HCT116 (cell line): ENCODE data around the gene PDE6H. TPM values are rescaled to one million over a fixed set of nuclear protein-coding genes. Genes with fewer than 3 reads are reported as not detected.

Source experiments
- ATAC-seq: fragments of 200-7000 bp; cut with Tn5 transposase; 2 replicates; pipeline ENCODE4 v1.9.1; 2020; ENCODE audit warnings: mild to moderate bottlenecking, moderate library complexity
- BruUV-seq: library from RNA; stranded (reverse); fragments of 400-500 nt; replicated peaks from 2 replicates; lab custom pipeline; 2021; lab: Mats Ljungman, UMichigan
- CTCF ChIA-PET: fragments of 300-600 bp; sonication (Branson Sonifier 250); formaldehyde crosslinking; loops from one replicate; lab custom pipeline; 2021; ENCODE audit warnings: antibody characterized with exemption; lab: Charles Lee
- POLR2A ChIA-PET: fragments of 300-600, 350-600 bp; sonication (Branson Sonifier 250); formaldehyde crosslinking; loops from one replicate; lab custom pipeline; 2021; ENCODE audit warnings: antibody characterized with exemption; lab: Charles Lee
- RAD21 ChIA-PET, 2 experiments: fragments of 300-600 bp; sonication (Branson Sonifier 250); formaldehyde crosslinking; loops; one replicate each; lab custom pipeline; 2023; ENCODE audit warnings: low total read pairs in 2 of 2; ENCODE audit not compliant: uncharacterized antibody in 2 of 2, unreplicated experiment in 2 of 2, low non-redundant PET in 1 of 2; lab: Charles Lee
- DNase-seq: peaks from one replicate; pipeline ENCODE4 v3.0.0-alpha.2; 2010; ENCODE audit warnings: low read depth, low spot score
- H2AFZ ChIP-seq: fragments of 200-600 bp; shearing (Covaris generic), sonication (generic); 2 replicates; pipeline ENCODE4 v1.6.1; 2017; ENCODE audit warnings: low read depth, mixed run types, mixed read lengths, antibody characterized with exemption, low read length; ENCODE audit not compliant: poor library complexity, severe bottlenecking
- H3K27ac ChIP-seq: 2 replicates; pipeline ENCODE4 v1.5.1; 2012; ENCODE audit warnings: low read depth, low read length
- H3K27me3 ChIP-seq: fragments of 200-600 bp; sonication (generic); 2 replicates; pipeline ENCODE4 v1.6.1; 2016; ENCODE audit warnings: mixed run types, low read length, mixed read lengths; ENCODE audit not compliant: insufficient read depth
- H3K36me3 ChIP-seq, 2 experiments: fragments of 200-500 bp in 1 of 2; fragments of 200-600 bp in 1 of 2; sonication (Bioruptor generic) in 1 of 2; sonication (generic) in 1 of 2; 2 replicates each; pipeline versions ENCODE4 v1.5.1 to v1.6.1; 2014 to 2016; ENCODE audit warnings: low read length in 2 of 2, inconsistent platforms in 1 of 2, mixed read lengths in 1 of 2, mixed run types in 1 of 2; ENCODE audit not compliant: insufficient read depth in 2 of 2, control insufficient read depth in 1 of 2
- H3K4me1 ChIP-seq, 2 experiments: fragments of 200-600 bp in 1 of 2; sonication (generic) in 1 of 2; 2 replicates each; pipeline versions ENCODE4 v1.5.1 to v1.6.1; 2012 to 2017; ENCODE audit warnings: low read length in 2 of 2, inconsistent platforms in 1 of 2, mild to moderate bottlenecking in 1 of 2, mixed read lengths in 1 of 2, mixed run types in 1 of 2, moderate library complexity in 1 of 2; ENCODE audit not compliant: insufficient read depth in 2 of 2, control insufficient read depth in 1 of 2
- H3K4me2 ChIP-seq: fragments of 200-600 bp; sonication (generic); 2 replicates; pipeline ENCODE4 v1.6.1; 2017; ENCODE audit warnings: mixed run types, low read length, mixed read lengths
- H3K4me3 ChIP-seq, 2 experiments: fragments of 200-600 bp in 1 of 2; sonication (generic) in 1 of 2; replicated peaks in 1 of 2; 2 replicates each; pipeline ENCODE4 v1.5.1; 2011 to 2016; ENCODE audit warnings: low read length in 2 of 2, control low read depth in 1 of 2, low read depth in 1 of 2, mild to moderate bottlenecking in 1 of 2, mixed read lengths in 1 of 2, mixed run types in 1 of 2
- H3K79me2 ChIP-seq: fragments of 200-600 bp; sonication (generic); 2 replicates; pipeline ENCODE4 v1.6.1; 2017; ENCODE audit warnings: mild to moderate bottlenecking, mixed run types, low read length, moderate library complexity, mixed read lengths; ENCODE audit not compliant: insufficient read depth
- H3K9ac ChIP-seq: fragments of 200-600 bp; sonication (generic); 2 replicates; pipeline ENCODE4 v1.6.1; 2016; ENCODE audit warnings: low read length, mixed read lengths
- H3K9me2 ChIP-seq: fragments of 200-600 bp; sonication (generic), shearing (Covaris generic); 2 replicates; pipeline ENCODE4 v1.6.1; 2017; ENCODE audit warnings: mixed run types, mild to moderate bottlenecking, moderate library complexity; ENCODE audit not compliant: insufficient read depth
- H3K9me3 ChIP-seq, 2 experiments: fragments of 200-500 bp in 1 of 2; fragments of 200-600 bp in 1 of 2; sonication (Bioruptor generic) in 1 of 2; sonication (generic) in 1 of 2; 2 replicates each; pipeline ENCODE4 v1.6.1; 2014 to 2017; ENCODE audit warnings: low read length in 2 of 2, mixed read lengths in 2 of 2, inconsistent platforms in 1 of 2, low read depth in 1 of 2, mild to moderate bottlenecking in 1 of 2, mixed run types in 1 of 2, moderate library complexity in 1 of 2; ENCODE audit not compliant: control insufficient read depth in 1 of 2, insufficient read depth in 1 of 2
- H4K20me1 ChIP-seq: fragments of 200-600 bp; sonication (generic), shearing (Covaris generic); 2 replicates; pipeline ENCODE4 v1.6.1; 2017; ENCODE audit warnings: mixed run types, mild to moderate bottlenecking, moderate library complexity; ENCODE audit not compliant: insufficient read depth
- ATF3 ChIP-seq: IDR thresholded peaks from 2 replicates; pipeline ENCODE4 v1.6.1; 2012
- CBX3 ChIP-seq: IDR thresholded peaks from 2 replicates; pipeline ENCODE4 v1.6.1; 2012; ENCODE audit warnings: low read depth
- CEBPB ChIP-seq: IDR thresholded peaks from 2 replicates; pipeline ENCODE4 v1.6.1; 2012; ENCODE audit warnings: low read depth
- EGR1 ChIP-seq: IDR thresholded peaks from 2 replicates; pipeline ENCODE4 v1.6.1; 2012; ENCODE audit warnings: low read depth
- EZH2 ChIP-seq: fragments of 200-600 bp; sonication (generic); IDR thresholded peaks from 2 replicates; pipeline ENCODE4 v1.6.1; 2017; ENCODE audit warnings: antibody characterized with exemption, mixed run types
- EZH2phosphoT487 ChIP-seq: fragments of 200-600 bp; IDR thresholded peaks from 2 replicates; pipeline ENCODE4 v1.6.1; 2018; ENCODE audit warnings: antibody characterized with exemption, borderline replicate concordance
- FOSL1 ChIP-seq: IDR thresholded peaks from 2 replicates; pipeline ENCODE4 v1.6.1; 2012; ENCODE audit warnings: low read depth
- MAX ChIP-seq: IDR thresholded peaks from 2 replicates; pipeline ENCODE4 v1.6.1; 2012
- POLR2AphosphoS5 ChIP-seq: IDR thresholded peaks from 2 replicates; pipeline ENCODE4 v1.6.1; 2011; ENCODE audit warnings: mild to moderate bottlenecking, low read depth, low read length, moderate library complexity
- RAD21 ChIP-seq: IDR thresholded peaks from 2 replicates; pipeline ENCODE4 v1.6.1; 2012; ENCODE audit warnings: low read depth, mild to moderate bottlenecking
- SIN3A ChIP-seq: IDR thresholded peaks from 2 replicates; pipeline ENCODE4 v1.6.1; 2012; ENCODE audit warnings: low read depth
- SP1 ChIP-seq: IDR thresholded peaks from 2 replicates; pipeline ENCODE4 v1.6.1; 2012; ENCODE audit warnings: low read depth
- SRF ChIP-seq: IDR thresholded peaks from 2 replicates; pipeline ENCODE4 v1.6.1; 2012; ENCODE audit warnings: low read depth
- TCF7L2 ChIP-seq: IDR thresholded peaks from 2 replicates; pipeline ENCODE4 v1.7.0; 2011; ENCODE audit warnings: borderline replicate concordance, inconsistent platforms; ENCODE audit not compliant: insufficient read depth, insufficient read length; ENCODE audit errors: extremely low read depth
- ZBTB33 ChIP-seq: IDR thresholded peaks from 2 replicates; pipeline ENCODE4 v1.6.1; 2011; ENCODE audit warnings: mild to moderate bottlenecking, low read length, moderate library complexity; ENCODE audit not compliant: insufficient replicate concordance; ENCODE audit errors: extremely low read depth
- ZFX ChIP-seq: fragments of 450-650 bp; IDR thresholded peaks from 2 replicates; pipeline ENCODE4 v1.6.1; 2017
- ZNF274 ChIP-seq: fragments of 200-500 bp; sonication (Bioruptor generic); IDR thresholded peaks from 2 replicates; pipeline ENCODE4 v1.6.1; 2014; ENCODE audit warnings: mild to moderate bottlenecking, low read depth, low read length, inconsistent platforms
- intact Hi-C: fragments of 100-400 bp; cut with micrococcal nuclease; formaldehyde crosslinking; loops from 2 replicates; pipeline ENCODE4 v1.10.0; 2022
- total RNA-seq: library from RNA; stranded (reverse); gene quantifications from one replicate; pipeline ENCODE4 v1.2.1, GENCODE V29; 2021; ENCODE audit not compliant: unreplicated experiment

PDE6H gene
- total RNA-seq, 1 experiment from 2014 or later = not detected

GRCh38 chr12:15001733-15002382 is 29.0 kb downstream of the PDE6H start:
- Histone ChIP-seq H4K20me1 (no peaks in the 10 kb centered on the region), H3K27me3 (peaks cover 64% of the 10 kb centered on the region), H3K9me2 (no peaks in the 10 kb centered on the region), H2AFZ (no peak overlapping the region), H3K9me3 (no peaks in the 10 kb centered on the region), H3K79me2 (no peaks in the 10 kb centered on the region), H3K9ac (no peak overlapping the region), H3K4me2 (no peak overlapping the region), H3K4me3 (no peak overlapping the region), H3K36me3 (no peaks in the 10 kb centered on the region), H3K4me1 (no peaks in the 10 kb centered on the region), H3K27ac (no peak overlapping the region)
- DNase-seq (no peak), ATAC-seq (no peak)
- TF ChIP-seq SRF (no peak), ZFX (no peak), ZNF274 (no peak), RAD21 (no peak), CBX3 (no peak), EZH2phosphoT487 (no peak), MAX (no peak), SP1 (no peak), FOSL1 (no peak), EGR1 (no peak), CEBPB (no peak), EZH2 (no peak), ZBTB33 (no peak), TCF7L2 (no peak), POLR2AphosphoS5 (no peak), ATF3 (no peak), SIN3A (no peak)
- ChIA-PET RAD21 (no interaction called here), POLR2A (interaction anchor here (0.5 to 1.7 kb wide), 2 partner anchors 198 to 253 kb away, joined by 3 to 4 read pairs; partner anchors contain the start of genes C12orf60 and WBP11), CTCF (interaction anchor here (1.3 kb wide), 1 partner anchor 267 kb away, joined by 3 read pairs; no protein-coding TSS in a partner anchor)
- no TSS peak for BruUV-seq
- intact Hi-C loops = no loop called here
